Measurements from ENCODE around the gene CASP9. TPM values are rescaled to one million over a fixed set of nuclear protein-coding genes. Genes with fewer than 3 reads are reported as not detected.

Gene CASP9
- total and polyA plus RNA-seq, 2 of the 13 experiments (the other 11 are each of a cell fraction or from before 2014, with no cell fraction given), result 8.5 to 11.5 TPM

- ChIA-PET CTCF (ENCODE audit: low intra/inter-chr PET ratio, low total read pairs) (no interaction called here), POLR2A (no interaction called here)
- peaks cover 3 to 13% of the 10 kb centered on the region in 2 experiments; a peak in 2 of 5 replicates for H3K36me3 ChIP-seq (replicated peaks in 1 of 2; ENCODE audit: control insufficient read depth in 1 of 2, insufficient read depth in 2 of 2, low read length in 2 of 2)
- H2AFZ ChIP-seq (ENCODE audit: low read length), result no peak overlapping the region
- no peak for TF ChIP-seq RXRB (CRISPR knock-in tag; IDR thresholded peaks at IDR 0.05; ENCODE audit: borderline replicate concordance)
- no peak for TF ChIP-seq ZNF839 (CRISPR knock-in tag; IDR thresholded peaks at IDR 0.05; ENCODE audit: borderline replicate concordance)
- TF ChIP-seq ZFP36L2 (CRISPR knock-in tag; IDR thresholded peaks at IDR 0.05), result no peak
- TF ChIP-seq ELF4 (CRISPR knock-in tag; IDR thresholded peaks at IDR 0.05; ENCODE audit: borderline replicate concordance), result no peak
- TF ChIP-seq RNF2 (conservative IDR thresholded peaks at IDR 0.05; ENCODE audit: low read depth), result no peak
- TF ChIP-seq SIX4 (CRISPR knock-in tag; IDR thresholded peaks at IDR 0.05), result no peak
- no peak for TF ChIP-seq NFKB2 (CRISPR knock-in tag; IDR thresholded peaks at IDR 0.05; ENCODE audit: borderline replicate concordance)
- no peak for TF ChIP-seq ZFX (CRISPR knock-in tag; IDR thresholded peaks at IDR 0.05; ENCODE audit: low read depth)
- TF ChIP-seq SP5 (CRISPR knock-in tag; IDR thresholded peaks at IDR 0.05; ENCODE audit: borderline replicate concordance, low read depth), result no peak
- TF ChIP-seq ZNF160 (CRISPR knock-in tag; IDR thresholded peaks at IDR 0.05), result no peak
- ATAC-seq, result no peak
- 91% methylated on average over 7 of the region's 9 CpGs for WGBS (ENCODE audit: low lambda C conversion rate)
- H3K9ac ChIP-seq (ENCODE audit: insufficient read depth, low read depth, low read length), result no peak overlapping the region
- H3K79me2 ChIP-seq (ENCODE audit: insufficient read depth, low read length), result no peaks in the 10 kb centered on the region
- H4K20me1 ChIP-seq (ENCODE audit: insufficient read depth, low read length), result no peaks in the 10 kb centered on the region
- no peak overlapping the region for H3K4me3 ChIP-seq (replicated peaks in 1 of 3; ENCODE audit: insufficient read depth in 1 of 3, low read depth in 2 of 3, low read length in 3 of 3)
- no peak for FAIRE-seq
- no peak overlapping the region for H3K4me2 ChIP-seq (ENCODE audit: low read depth, low read length)
- intact Hi-C loops (cut with micrococcal nuclease; ENCODE audit: unreplicated experiment), result no loop called here
- DNase-seq (ENCODE audit: low spot score), result no peak
- H3K4me1 ChIP-seq (ENCODE audit: insufficient read depth, low read length), result peaks cover 2% of the 10 kb centered on the region; the same call in 1 of the 2 replicates
- BruUV-seq (replicated peaks), result no TSS peak
- no peaks in the 10 kb centered on the region for H3K9me3 ChIP-seq (ENCODE audit: low read length)
- in situ Hi-C loops (cut with HindIII; ENCODE audit: extremely low pct_ligation_motif_present, low pct_unique_long_range_greater_than_20kb), result no loop called here
- H3K27ac ChIP-seq (ENCODE audit: extremely low read length, insufficient read depth, low read length), result no peak overlapping the region
- H3K27me3 ChIP-seq (ENCODE audit: control insufficient read depth in 1 of 2, insufficient read depth in 2 of 2, low read length in 2 of 2), result no peaks in the 10 kb centered on the region
Observed at GRCh38 chr1:15493869-15494390, 30.1 kb downstream of the CASP9 start.

- peaks cover 3 to 13% of the 10 kb centered on the region in 2 experiments; a peak in 2 of 5 replicates for H3K36me3 ChIP-seq (replicated peaks in 1 of 2; ENCODE audit: control insufficient read depth in 1 of 2, insufficient read depth in 2 of 2, low read length in 2 of 2)
- no peak for ATAC-seq
- H4K20me1 ChIP-seq (ENCODE audit: insufficient read depth, low read length), result no peaks in the 10 kb centered on the region
- no peak overlapping the region for H3K4me2 ChIP-seq (ENCODE audit: low read depth, low read length)
- no TSS peak for BruUV-seq (replicated peaks)
- H3K9me3 ChIP-seq (ENCODE audit: low read length), result no peaks in the 10 kb centered on the region
- POLR2A ChIA-PET, result no interaction called here
- no peak for FAIRE-seq
- 79% methylated on average over 5 of the region's 5 CpGs for WGBS (ENCODE audit: low lambda C conversion rate)
- H3K4me3 ChIP-seq (replicated peaks in 1 of 3; ENCODE audit: insufficient read depth in 1 of 3, low read depth in 2 of 3, low read length in 3 of 3), result no peak overlapping the region
- CTCF ChIA-PET (ENCODE audit: low intra/inter-chr PET ratio, low total read pairs), result no interaction called here
- intact Hi-C loops (cut with micrococcal nuclease; ENCODE audit: unreplicated experiment) (no loop called here), in situ Hi-C loops (cut with HindIII; ENCODE audit: extremely low pct_ligation_motif_present, low pct_unique_long_range_greater_than_20kb) (no loop called here)
- H2AFZ ChIP-seq (ENCODE audit: low read length), result no peak overlapping the region
- no peaks in the 10 kb centered on the region for H3K79me2 ChIP-seq (ENCODE audit: insufficient read depth, low read length)
- no peaks in the 10 kb centered on the region for H3K4me1 ChIP-seq (ENCODE audit: insufficient read depth, low read length)
- DNase-seq (ENCODE audit: low spot score), result no peak
- H3K9ac ChIP-seq (ENCODE audit: insufficient read depth, low read depth, low read length), result no peak overlapping the region
- no peak overlapping the region for H3K27ac ChIP-seq (ENCODE audit: extremely low read length, insufficient read depth, low read length)
- H3K27me3 ChIP-seq (ENCODE audit: control insufficient read depth in 1 of 2, insufficient read depth in 2 of 2, low read length in 2 of 2), result no peaks in the 10 kb centered on the region
- TF ChIP-seq DRAP1 (CRISPR knock-in tag; IDR thresholded peaks at IDR 0.05) (no peak), BCL3 (CRISPR knock-in tag; IDR thresholded peaks at IDR 0.05) (no peak), ZBTB37 (CRISPR knock-in tag; IDR thresholded peaks at IDR 0.05) (no peak), ZNF234 (CRISPR knock-in tag; conservative IDR thresholded peaks at IDR 0.05) (no peak), EED (CRISPR knock-in tag; IDR thresholded peaks at IDR 0.05) (no peak), STAT5B (CRISPR knock-in tag; IDR thresholded peaks at IDR 0.05) (no peak), ZNF737 (CRISPR knock-in tag; IDR thresholded peaks at IDR 0.05; ENCODE audit: borderline replicate concordance) (no peak), ZNF354B (CRISPR knock-in tag; IDR thresholded peaks at IDR 0.05) (no peak), TEAD2 (CRISPR knock-in tag; IDR thresholded peaks at IDR 0.05) (no peak)
Observed at GRCh38 chr1:15492596-15492995, 31.4 kb downstream of the CASP9 start.

Data from HepG2 (cell line).